HEK293T (cell line): ENCODE measurements around the gene OPTC.
"Not testable (repeated sequence)": the region's sequence is repeated elsewhere in the genome, so short reads cannot be mapped to it uniquely, and the experiment has no call there.

Experiments
- ARNT ChIP-seq: fragments of 450-650 bp; IDR thresholded peaks from 2 replicates; pipeline ENCODE4 v1.6.1; 2017; ENCODE audit warnings: mild to moderate bottlenecking
- BHLHE40 ChIP-seq: fragments of 450-650 bp; IDR thresholded peaks from 2 replicates; pipeline ENCODE4 v1.6.1; 2016; ENCODE audit warnings: mild to moderate bottlenecking, moderate library complexity, borderline replicate concordance
- FOXM1 ChIP-seq: fragments of 450-650 bp; IDR thresholded peaks from 2 replicates; pipeline ENCODE4 v1.6.1; 2017; ENCODE audit warnings: mild to moderate bottlenecking, borderline replicate concordance
- NFRKB ChIP-seq: fragments of 450-650 bp; IDR thresholded peaks from 2 replicates; pipeline ENCODE4 v1.6.1; 2016; ENCODE audit warnings: mild to moderate bottlenecking, moderate library complexity
- SP1 ChIP-seq: fragments of 450-650 bp; IDR thresholded peaks from 2 replicates; pipeline ENCODE4 v1.6.1; 2017
- SUZ12 ChIP-seq: fragments of 450-650 bp; IDR thresholded peaks from 2 replicates; pipeline ENCODE4 v1.6.1; 2016; ENCODE audit warnings: mild to moderate bottlenecking
- TF ChIP-seq, protein P1 (sequence below): fragments of 450-650 bp; IDR thresholded peaks from 2 replicates; pipeline ENCODE4 v1.6.1; 2016

DNA sequence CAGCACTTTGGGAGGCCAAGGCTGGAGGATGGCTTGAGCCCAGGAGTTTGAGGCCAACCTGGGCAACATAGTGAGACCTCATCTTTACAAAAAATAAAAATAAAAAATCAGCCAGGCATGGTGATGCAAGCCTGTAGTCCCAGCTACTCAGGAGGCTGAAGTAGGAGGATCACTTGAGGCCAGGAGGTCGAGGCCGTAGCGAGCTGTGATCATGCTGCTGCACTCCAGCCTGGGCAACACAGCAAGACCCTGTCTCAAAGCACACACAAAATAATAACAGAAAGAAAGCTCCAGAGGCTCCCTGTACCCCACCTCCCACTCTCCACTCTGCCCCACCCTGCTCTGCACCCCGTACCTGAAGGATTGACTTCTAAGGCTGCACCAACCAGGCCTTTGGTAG lies 24.2 kb downstream of the OPTC start:
- TF ChIP-seq FOXM1, SUZ12, NFRKB, ARNT, BHLHE40, SP1: not testable (repeated sequence)
- TF ChIP-seq, protein P1, sequence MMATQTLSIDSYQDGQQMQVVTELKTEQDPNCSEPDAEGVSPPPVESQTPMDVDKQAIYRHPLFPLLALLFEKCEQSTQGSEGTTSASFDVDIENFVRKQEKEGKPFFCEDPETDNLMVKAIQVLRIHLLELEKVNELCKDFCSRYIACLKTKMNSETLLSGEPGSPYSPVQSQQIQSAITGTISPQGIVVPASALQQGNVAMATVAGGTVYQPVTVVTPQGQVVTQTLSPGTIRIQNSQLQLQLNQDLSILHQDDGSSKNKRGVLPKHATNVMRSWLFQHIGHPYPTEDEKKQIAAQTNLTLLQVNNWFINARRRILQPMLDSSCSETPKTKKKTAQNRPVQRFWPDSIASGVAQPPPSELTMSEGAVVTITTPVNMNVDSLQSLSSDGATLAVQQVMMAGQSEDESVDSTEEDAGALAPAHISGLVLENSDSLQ: not testable (repeated sequence)
